NCI-H1417 (cell line): ENCODE measurements around the gene SDF4.

Source experiments
- DNase-seq, 3 experiments: peaks; one replicate each; lab custom pipeline; 2025; lab: John Stamatoyannopoulos, UW

Gene SDF4

GRCh38 chr1:1228596-1229321 is 3.0 kb downstream of the SDF4 start:
- DNase-seq, result no peak

GRCh38 chr1:1228187-1228586 is 3.6 kb downstream of the SDF4 start:
- no peak for DNase-seq

- DNase-seq, result no peak
These were observed 4.4 kb downstream of the SDF4 start for GRCh38 chr1:1227386-1227785.

GRCh38 chr1:1226566-1227362 is 5.0 kb downstream of the SDF4 start:
- DNase-seq, result no peak

GRCh38 chr1:1225913-1226312 is 5.9 kb downstream of the SDF4 start:
- no peak for DNase-seq

GRCh38 chr1:1225238-1225845 is 6.5 kb downstream of the SDF4 start:
- no peak for DNase-seq

GRCh38 chr1:1223891-1224290 is 7.9 kb downstream of the SDF4 start:
- DNase-seq, result no peak

GRCh38 chr1:1223321-1223720 is 8.5 kb downstream of the SDF4 start:
- no peak for DNase-seq

GRCh38 chr1:1222575-1223225 is 9.1 kb downstream of the SDF4 start:
- DNase-seq, result no peak

- no peak for DNase-seq
These were observed 9.8 kb downstream of the SDF4 start for GRCh38 chr1:1221887-1222574.

- DNase-seq, result no peak
These were observed 11.6 kb downstream of the SDF4 start for GRCh38 chr1:1220197-1220596.

GRCh38 chr1:1219341-1219740 is 12.5 kb downstream of the SDF4 start:
- no peak for DNase-seq

GRCh38 chr1:1218524-1219200 is 13.1 kb downstream of the SDF4 start:
- DNase-seq, result no peak

GRCh38 chr1:1217621-1218523 is 13.9 kb downstream of the SDF4 start:
- DNase-seq, result no peak

GRCh38 chr1:1216770-1217620 is 14.8 kb downstream of the SDF4 start:
- no peak for DNase-seq

GRCh38 chr1:1215881-1216605 is 15.8 kb downstream of the SDF4 start:
- no peak for DNase-seq

- no peak for DNase-seq
These were observed 16.6 kb downstream of the SDF4 start for GRCh38 chr1:1215080-1215676.
